Peyer's patch (tissue), 4 donors: ENCODE data around the gene NSRP1. TPM values are rescaled to one million over a fixed set of nuclear protein-coding genes. Genes with fewer than 3 reads are reported as not detected.
"Not testable (repeated sequence)": the region's sequence is repeated elsewhere in the genome, so short reads cannot be mapped to it uniquely, and the experiment has no call there.

Experiments
- DNase-seq, 3 donors: peaks; one replicate each; pipeline ENCODE4 v3.0.0-alpha.2; 2017 to 2019
- H3K27ac ChIP-seq, 4 donors: fragments of 200-600 bp; sonication (generic); one replicate each; pipeline ENCODE4 v1.5.1; 2016 to 2019
- H3K27me3 ChIP-seq, 2 donors: fragments of 200-600 bp; sonication (generic); one replicate each; pipeline ENCODE4 v1.5.1; 2019
- H3K36me3 ChIP-seq, 3 donors: fragments of 200-600 bp; sonication (generic); one replicate each; pipeline ENCODE4 v1.5.1; 2016 to 2019
- H3K4me1 ChIP-seq, 4 donors: fragments of 200-600 bp; sonication (generic); one replicate each; pipeline ENCODE4 v1.5.1; 2016 to 2019
- H3K4me3 ChIP-seq, 4 donors: fragments of 200-600 bp; sonication (generic); 1 replicate in 3 of 4; 2 replicates in 1 of 4; pipeline ENCODE4 v1.5.1; 2016 to 2019; ENCODE audit warnings: mild to moderate bottlenecking in 1 of 4
- H3K9me3 ChIP-seq, 4 donors: fragments of 200-600 bp; sonication (generic); one replicate each; pipeline ENCODE4 v1.5.1; 2016 to 2019; ENCODE audit warnings: mild to moderate bottlenecking in 1 of 4
- POLR2A ChIP-seq, 2 donors: fragments of 450-650 bp; IDR thresholded peaks; one replicate each; pipeline ENCODE4 v1.5.1; 2017; ENCODE audit warnings: antibody characterized with exemption in 2 of 2, mild to moderate bottlenecking in 2 of 2, moderate library complexity in 2 of 2
- total RNA-seq, 4 donors: library from RNA; depleted of rRNA; stranded (reverse); fragments of >200 nt; gene quantifications; one replicate each; pipeline ENCODE4 v1.1.0, GENCODE V29; 2016
- TF ChIP-seq, protein P1 (sequence below), 6 experiments: fragments of 450-650 bp in 4 of 6; fragments of 200-600 bp in 2 of 6; sonication (generic) in 1 of 6; IDR thresholded peaks; one replicate each; pipeline ENCODE4 v1.5.1; 2017 to 2019; ENCODE audit warnings: antibody characterized with exemption in 6 of 6, mild to moderate bottlenecking in 3 of 6, moderate library complexity in 1 of 6

NSRP1 gene
- total RNA-seq, 4 donors from 2014 or later: 16.5 to 134 (median 30.6) TPM

- H3K36me3 ChIP-seq: no peaks in the 10 kb centered on the region
- no peaks in the 10 kb centered on the region for H3K27me3 ChIP-seq
- no peak for TF ChIP-seq POLR2A (IDR thresholded peaks at IDR 0.05)
- TF ChIP-seq, protein P1, sequence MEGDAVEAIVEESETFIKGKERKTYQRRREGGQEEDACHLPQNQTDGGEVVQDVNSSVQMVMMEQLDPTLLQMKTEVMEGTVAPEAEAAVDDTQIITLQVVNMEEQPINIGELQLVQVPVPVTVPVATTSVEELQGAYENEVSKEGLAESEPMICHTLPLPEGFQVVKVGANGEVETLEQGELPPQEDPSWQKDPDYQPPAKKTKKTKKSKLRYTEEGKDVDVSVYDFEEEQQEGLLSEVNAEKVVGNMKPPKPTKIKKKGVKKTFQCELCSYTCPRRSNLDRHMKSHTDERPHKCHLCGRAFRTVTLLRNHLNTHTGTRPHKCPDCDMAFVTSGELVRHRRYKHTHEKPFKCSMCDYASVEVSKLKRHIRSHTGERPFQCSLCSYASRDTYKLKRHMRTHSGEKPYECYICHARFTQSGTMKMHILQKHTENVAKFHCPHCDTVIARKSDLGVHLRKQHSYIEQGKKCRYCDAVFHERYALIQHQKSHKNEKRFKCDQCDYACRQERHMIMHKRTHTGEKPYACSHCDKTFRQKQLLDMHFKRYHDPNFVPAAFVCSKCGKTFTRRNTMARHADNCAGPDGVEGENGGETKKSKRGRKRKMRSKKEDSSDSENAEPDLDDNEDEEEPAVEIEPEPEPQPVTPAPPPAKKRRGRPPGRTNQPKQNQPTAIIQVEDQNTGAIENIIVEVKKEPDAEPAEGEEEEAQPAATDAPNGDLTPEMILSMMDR (IDR thresholded peaks at IDR 0.05): no peak
- H3K27ac ChIP-seq: no peak overlapping the region
- no peak for DNase-seq
- peaks cover 0 to 31% (median 0%) of the 10 kb centered on the region in 4 donors for H3K4me1 ChIP-seq
- no peak overlapping the region for H3K4me3 ChIP-seq
- no peaks in the 10 kb centered on the region for H3K9me3 ChIP-seq
Observed at GRCh38 chr17:30226878-30227277, 110.3 kb downstream of the NSRP1 start.

DNA sequence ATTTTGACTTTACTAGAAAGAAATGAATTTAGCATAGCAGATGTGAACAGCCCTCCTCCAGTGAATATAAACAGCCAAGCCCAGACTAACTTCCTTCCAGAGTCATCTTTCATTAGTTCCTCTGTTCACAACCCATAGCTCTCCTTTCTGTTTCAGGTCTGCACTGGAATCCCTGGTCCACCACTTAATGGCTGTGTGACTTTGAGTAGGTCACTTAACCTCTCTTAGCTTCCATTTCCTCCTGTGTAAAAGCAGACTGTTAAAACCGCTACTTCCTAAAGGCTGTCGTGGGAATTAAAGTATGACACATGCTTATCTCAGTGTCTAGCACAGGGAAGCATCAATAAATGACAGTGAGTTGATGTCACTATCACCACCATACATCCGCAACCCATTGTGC is 111.4 kb downstream of the NSRP1 start:
- no peak overlapping the region for H3K4me3 ChIP-seq
- DNase-seq: no peak
- H3K36me3 ChIP-seq: no peaks in the 10 kb centered on the region
- peaks cover 0 to 30% (median 0%) of the 10 kb centered on the region in 4 donors for H3K4me1 ChIP-seq
- TF ChIP-seq, protein P1 (IDR thresholded peaks at IDR 0.05): no peak
- no peak for TF ChIP-seq POLR2A (IDR thresholded peaks at IDR 0.05)
- H3K27me3 ChIP-seq: no peaks in the 10 kb centered on the region
- H3K27ac ChIP-seq: peak overlapping the region in 2 of 4 donors; percentile 67 to 71
- no peaks in the 10 kb centered on the region for H3K9me3 ChIP-seq

DNA sequence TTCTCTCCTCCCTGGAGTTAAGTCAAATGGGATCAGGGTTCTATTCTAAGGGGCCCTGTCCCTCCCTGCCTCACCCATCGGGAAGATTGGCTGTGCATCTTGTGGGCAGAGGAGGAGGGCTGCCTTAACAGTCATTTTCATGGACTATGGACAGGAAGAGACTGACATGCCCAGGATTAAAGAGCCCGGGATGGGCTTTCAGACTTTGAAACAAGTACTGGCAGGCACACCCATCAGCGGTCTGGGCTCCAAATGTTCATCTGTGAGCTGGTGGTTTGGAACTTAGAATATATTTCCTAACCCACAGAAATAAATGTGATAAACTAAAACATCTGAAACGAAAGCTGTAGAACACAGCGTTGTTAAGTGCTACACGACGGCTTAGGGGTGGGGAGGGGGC is 112.4 kb downstream of the NSRP1 start:
- TF ChIP-seq, protein P1 (IDR thresholded peaks at IDR 0.05): no peak
- peak in 1 of 2 donors; percentile 24 for TF ChIP-seq POLR2A (IDR thresholded peaks at IDR 0.05)
- peaks cover 0 to 22% (median 0%) of the 10 kb centered on the region in 4 donors for H3K4me1 ChIP-seq
- no peaks in the 10 kb centered on the region for H3K36me3 ChIP-seq
- DNase-seq: peak in 2 of 3 donors; percentile 65 to 82
- H3K9me3 ChIP-seq: no peaks in the 10 kb centered on the region
- no peak overlapping the region for H3K4me3 ChIP-seq
- peak overlapping the region in 2 of 4 donors; percentile 67 to 71 for H3K27ac ChIP-seq
- no peaks in the 10 kb centered on the region for H3K27me3 ChIP-seq

- peaks cover 0 to 22% (median 0%) of the 10 kb centered on the region in 4 donors for H3K4me1 ChIP-seq
- not testable (repeated sequence) for H3K4me3 ChIP-seq, H3K9me3 ChIP-seq, H3K36me3 ChIP-seq, DNase-seq, H3K27me3 ChIP-seq, H3K27ac ChIP-seq
Observed at GRCh38 chr17:30230009-30230408, 113.4 kb downstream of the NSRP1 start.

- DNase-seq: no peak
- no peak for TF ChIP-seq POLR2A (IDR thresholded peaks at IDR 0.05)
- TF ChIP-seq, protein P1 (IDR thresholded peaks at IDR 0.05): no peak
- Histone ChIP-seq H3K9me3 (no peaks in the 10 kb centered on the region), H3K27me3 (no peaks in the 10 kb centered on the region), H3K4me3 (no peak overlapping the region), H3K27ac (no peak overlapping the region), H3K4me1 (peaks cover 0 to 29% (median 4%) of the 10 kb centered on the region in 4 donors), H3K36me3 (no peaks in the 10 kb centered on the region)
Observed at GRCh38 chr17:30230596-30231125, 114.0 kb downstream of the NSRP1 start.

GRCh38 chr17:30232015-30232823 is 115.6 kb downstream of the NSRP1 start:
- TF ChIP-seq, protein P1 (IDR thresholded peaks at IDR 0.05): no peak
- no peak for TF ChIP-seq POLR2A (IDR thresholded peaks at IDR 0.05)
- no peak for DNase-seq
- no peak overlapping the region for H3K27ac ChIP-seq
- H3K27me3 ChIP-seq: no peaks in the 10 kb centered on the region
- no peaks in the 10 kb centered on the region for H3K9me3 ChIP-seq
- no peaks in the 10 kb centered on the region for H3K36me3 ChIP-seq
- no peak overlapping the region for H3K4me3 ChIP-seq
- peaks cover 0 to 31% (median 8%) of the 10 kb centered on the region in 4 donors for H3K4me1 ChIP-seq
